Heart left ventricle (tissue), 16 donors: Measurements from ENCODE around the gene KCND3. TPM values are rescaled to one million over a fixed set of nuclear protein-coding genes. Genes with fewer than 3 reads are reported as not detected.

Experiments used
- ATAC-seq, 4 donors: fragments of 200-7000 bp; cut with Tn5 transposase; one replicate each; pipeline ENCODE4 v1.9.1; 2020 to 2022; ENCODE audit warnings: moderate library complexity in 4 of 4, mild to moderate bottlenecking in 3 of 4, moderate number of reproducible peaks in 1 of 4
- DNase-seq, 5 donors: peaks; one replicate each; pipeline ENCODE4 v3.0.0-alpha.2; 2020
- H3K27ac ChIP-seq, 12 donors: fragments of 200-600 bp; sonication (generic) in 4 of 12; one replicate each; pipeline versions ENCODE4 v1.5.0 to v1.8.0; 2016 to 2022; ENCODE audit warnings: mild to moderate bottlenecking in 2 of 12
- H3K27me3 ChIP-seq, 9 donors: fragments of 200-600 bp; sonication (generic) in 2 of 9; one replicate each; pipeline versions ENCODE4 v1.5.1 to v1.8.0; 2016 to 2022; ENCODE audit warnings: mild to moderate bottlenecking in 3 of 9
- H3K36me3 ChIP-seq, 9 donors: fragments of 200-600 bp; sonication (generic) in 2 of 9; one replicate each; pipeline versions ENCODE4 v1.5.0 to v1.8.0; 2018 to 2022; ENCODE audit warnings: mild to moderate bottlenecking in 2 of 9
- H3K4me1 ChIP-seq, 12 donors: fragments of 200-600 bp; sonication (generic) in 4 of 12; one replicate each; pipeline versions ENCODE4 v1.5.0 to v1.8.0; 2016 to 2022; ENCODE audit warnings: mild to moderate bottlenecking in 3 of 12
- H3K4me3 ChIP-seq, 12 donors: fragments of 200-600 bp; sonication (generic) in 4 of 12; one replicate each; pipeline versions ENCODE4 v1.5.0 to v1.8.0; 2017 to 2022; ENCODE audit warnings: mild to moderate bottlenecking in 9 of 12, moderate library complexity in 4 of 12
- H3K9me3 ChIP-seq, 12 donors: fragments of 200-600 bp; sonication (generic) in 4 of 12; one replicate each; pipeline versions ENCODE4 v1.5.0 to v1.8.0; 2016 to 2022; ENCODE audit warnings: mild to moderate bottlenecking in 1 of 12
- POLR2A ChIP-seq, 2 donors: fragments of 450-650 bp; IDR thresholded peaks; one replicate each; pipeline ENCODE4 v1.6.1; 2017; ENCODE audit warnings: antibody characterized with exemption in 2 of 2, mild to moderate bottlenecking in 2 of 2, moderate library complexity in 2 of 2
- WGBS, 4 donors: extraction: QIAGEN DNeasy Blood & Tissue Kit in 2 of 4; methylation state at CpG; one replicate each; pipeline versions ENCODE4 v1.1.5 to v1.1.7; 2013 to 2018; 5-methylcytosine and 5-hydroxymethylcytosine counted together
- intact Hi-C, 10 donors: fragments of 100-400 bp; cut with DNase I; formaldehyde crosslinking; loops; one replicate each; pipeline versions ENCODE4 v1.11.1 to v1.14.2; 2022
- polyA plus RNA-seq, 2 donors: library from polyadenylated mRNA; stranded (reverse); fragments of 200-250 nt; gene quantifications; one replicate each; pipeline ENCODE4 v1.2.3, GENCODE V29; 2013
- total RNA-seq, 9 donors: library from RNA; depleted of rRNA in 2 of 9; stranded (reverse); fragments of >200 nt in 2 of 9; fragmentation: NEBNext Ultra II Directional in 3 of 9; extraction: Animal tissue kit (Norgen Biotek cat#: 25700) in 3 of 9; gene quantifications; one replicate each; pipeline versions ENCODE4 v1.1.0 to v1.2.4, GENCODE V29; 2016 to 2023
- TF ChIP-seq, protein P1 (sequence below), 12 donors: fragments of 200-600 bp; sonication (generic) in 4 of 12; IDR thresholded peaks; one replicate each; pipeline versions ENCODE4 v1.5.0 to v1.8.0; 2018 to 2022; ENCODE audit warnings: antibody characterized with exemption in 12 of 12, mild to moderate bottlenecking in 5 of 12
- donor health status: ischemic (EF 13 %, LVEDD 7.1; RV severe dilation, severe dysfunction).
- donor health status: healthy with polysubstance abuse.
- donor health status: DM: no; HTN: yes; CAD: no.
- donor health status: DM: no; HTN: no; CAD: no.
- donor health status: ischemic (EF 25% LVEDD 6.9; RV normal size, moderate dysfunction).
- donor health status: ischemic (EF 25% LVEDD 5.7; RV mildly dilated, moderate dysfunction).
- donor health status: healthy.
- donor health status: DM: yes; HTN: yes; CAD: no.
- donor health status: ischemic (EF 35%, LVEDD 5.7; RV mildly dilated, moderate dysfunction).
- donor health status: nonischemic (EF 11% LVEDD 7.7; RV severe dilation, severe dysfunction).
- donor health status: DM: yes; HTN: yes; CAD: no.
- donor health status: PGD.
- donor health status: ischemic (EF 29% LVEDD 5.4; RV normal size, mild dysfunction).
- donor health status: nonischemic (EF 23%, LVEDD 6.1; RV moderate dilation, normal function).

KCND3 gene
- total and polyA plus RNA-seq, 11 donors = 7.2 to 23.0 (median 15.3) TPM

DNA sequence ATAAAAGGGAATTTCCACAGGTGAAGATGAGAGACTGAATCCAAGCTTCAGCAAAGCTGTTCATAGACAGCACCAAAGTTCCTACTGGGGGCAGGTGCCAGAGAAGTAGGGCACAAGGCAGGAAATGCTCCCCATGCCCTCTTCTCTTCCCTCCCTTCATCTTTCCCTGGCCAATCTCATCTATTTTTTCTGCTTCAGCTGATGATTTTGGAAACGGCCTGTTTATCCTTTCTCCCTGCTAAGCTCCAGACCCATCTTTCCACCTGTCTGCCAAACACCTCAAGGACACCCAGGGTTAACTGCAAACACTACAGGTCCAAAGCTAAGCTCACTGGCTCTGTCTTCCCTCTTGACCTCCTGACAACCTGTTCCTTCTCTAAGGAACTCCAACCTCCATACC, 18.1 kb downstream of the KCND3 start:
- WGBS, 4 donors = 31 to 71% (median 45%) methylated on average over 1 of the region's 1 CpG

DNA sequence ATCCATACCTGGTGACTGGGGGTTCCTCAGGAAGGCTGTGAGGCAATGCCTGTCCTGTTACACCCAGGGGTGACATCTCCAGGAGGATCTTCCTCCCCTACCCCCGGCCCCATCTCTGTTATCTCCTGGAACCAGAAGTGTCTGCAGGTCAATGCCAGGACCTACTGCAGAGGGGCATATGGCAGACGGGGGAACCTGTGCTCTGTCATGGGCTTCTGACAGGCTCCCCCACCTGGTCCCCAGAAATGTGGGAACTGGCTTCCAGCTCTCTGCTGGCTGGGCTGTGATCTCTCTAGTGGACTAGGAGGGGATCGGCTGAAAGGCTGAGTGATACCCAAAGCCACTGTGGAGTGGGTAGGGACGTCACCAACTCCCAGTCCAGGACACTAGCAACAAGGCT, 21.0 kb downstream of the KCND3 start:
- ATAC-seq = no peak
- 38 to 48% (median 44%) methylated on average over 4 of the region's 4 CpGs for WGBS, 4 donors
- Histone ChIP-seq H3K4me3 (no peak overlapping the region), H3K27ac (no peak overlapping the region), H3K4me1 (peaks cover 0 to 35% (median 7%) of the 10 kb centered on the region in 12 donors), H3K27me3 (no peaks in the 10 kb centered on the region), H3K9me3 (no peaks in the 10 kb centered on the region), H3K36me3 (no peaks in the 10 kb centered on the region)
- no peak for TF ChIP-seq POLR2A (IDR thresholded peaks at IDR 0.05)
- TF ChIP-seq, protein P1, sequence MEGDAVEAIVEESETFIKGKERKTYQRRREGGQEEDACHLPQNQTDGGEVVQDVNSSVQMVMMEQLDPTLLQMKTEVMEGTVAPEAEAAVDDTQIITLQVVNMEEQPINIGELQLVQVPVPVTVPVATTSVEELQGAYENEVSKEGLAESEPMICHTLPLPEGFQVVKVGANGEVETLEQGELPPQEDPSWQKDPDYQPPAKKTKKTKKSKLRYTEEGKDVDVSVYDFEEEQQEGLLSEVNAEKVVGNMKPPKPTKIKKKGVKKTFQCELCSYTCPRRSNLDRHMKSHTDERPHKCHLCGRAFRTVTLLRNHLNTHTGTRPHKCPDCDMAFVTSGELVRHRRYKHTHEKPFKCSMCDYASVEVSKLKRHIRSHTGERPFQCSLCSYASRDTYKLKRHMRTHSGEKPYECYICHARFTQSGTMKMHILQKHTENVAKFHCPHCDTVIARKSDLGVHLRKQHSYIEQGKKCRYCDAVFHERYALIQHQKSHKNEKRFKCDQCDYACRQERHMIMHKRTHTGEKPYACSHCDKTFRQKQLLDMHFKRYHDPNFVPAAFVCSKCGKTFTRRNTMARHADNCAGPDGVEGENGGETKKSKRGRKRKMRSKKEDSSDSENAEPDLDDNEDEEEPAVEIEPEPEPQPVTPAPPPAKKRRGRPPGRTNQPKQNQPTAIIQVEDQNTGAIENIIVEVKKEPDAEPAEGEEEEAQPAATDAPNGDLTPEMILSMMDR (IDR thresholded peaks at IDR 0.05) = no peak
- DNase-seq = no peak
- intact Hi-C loops = no loop called here

More for the DNA sequence above, 18.1 kb downstream of the KCND3 start:
- TF ChIP-seq, protein P1 (IDR thresholded peaks at IDR 0.05) = no peak
- no peak for TF ChIP-seq POLR2A (IDR thresholded peaks at IDR 0.05)
- H3K4me1 ChIP-seq = peaks cover 0 to 22% (median 4%) of the 10 kb centered on the region in 12 donors
- ATAC-seq (no peak), DNase-seq (no peak)
- H3K36me3 ChIP-seq = peaks cover 0 to 3% (median 0%) of the 10 kb centered on the region in 9 donors
- H3K9me3 ChIP-seq = no peaks in the 10 kb centered on the region
- intact Hi-C loops = no loop called here
- no peak overlapping the region for H3K4me3 ChIP-seq
- H3K27ac ChIP-seq = no peak overlapping the region
- peaks cover 0 to 4% (median 0%) of the 10 kb centered on the region in 9 donors for H3K27me3 ChIP-seq

DNA sequence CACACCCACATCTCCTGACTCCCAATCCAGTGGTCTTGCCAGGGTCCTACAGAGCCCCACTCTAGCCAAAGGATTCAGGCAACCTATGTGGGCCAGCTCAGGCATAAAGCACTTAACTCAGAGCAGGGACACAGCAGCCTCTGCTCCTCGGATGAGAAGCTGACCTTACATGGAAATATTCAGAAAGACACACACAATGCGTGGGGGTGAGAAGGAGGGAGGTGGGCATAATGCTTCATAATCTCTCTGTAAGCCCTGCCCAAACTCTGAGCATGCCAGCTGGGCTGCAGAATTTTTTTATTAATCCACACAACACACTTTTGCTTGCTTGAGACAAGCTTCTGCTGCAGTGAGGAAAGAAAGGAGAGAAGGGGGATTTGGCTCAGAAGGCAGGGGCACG, 21.6 kb downstream of the KCND3 start:
- ATAC-seq = no peak
- H3K27ac ChIP-seq = peak overlapping the region in 1 of 12 donors; percentile 24
- no peaks in the 10 kb centered on the region for H3K36me3 ChIP-seq
- DNase-seq = no peak
- intact Hi-C loops = no loop called here
- H3K4me3 ChIP-seq = no peak overlapping the region
- TF ChIP-seq POLR2A (IDR thresholded peaks at IDR 0.05) = no peak
- TF ChIP-seq, protein P1 (IDR thresholded peaks at IDR 0.05) = no peak
- peaks cover 0 to 33% (median 2%) of the 10 kb centered on the region in 12 donors for H3K4me1 ChIP-seq
- H3K9me3 ChIP-seq = no peaks in the 10 kb centered on the region
- no peaks in the 10 kb centered on the region for H3K27me3 ChIP-seq
- 59 to 72% (median 65%) methylated on average over 3 of the region's 3 CpGs for WGBS, 4 donors

DNA sequence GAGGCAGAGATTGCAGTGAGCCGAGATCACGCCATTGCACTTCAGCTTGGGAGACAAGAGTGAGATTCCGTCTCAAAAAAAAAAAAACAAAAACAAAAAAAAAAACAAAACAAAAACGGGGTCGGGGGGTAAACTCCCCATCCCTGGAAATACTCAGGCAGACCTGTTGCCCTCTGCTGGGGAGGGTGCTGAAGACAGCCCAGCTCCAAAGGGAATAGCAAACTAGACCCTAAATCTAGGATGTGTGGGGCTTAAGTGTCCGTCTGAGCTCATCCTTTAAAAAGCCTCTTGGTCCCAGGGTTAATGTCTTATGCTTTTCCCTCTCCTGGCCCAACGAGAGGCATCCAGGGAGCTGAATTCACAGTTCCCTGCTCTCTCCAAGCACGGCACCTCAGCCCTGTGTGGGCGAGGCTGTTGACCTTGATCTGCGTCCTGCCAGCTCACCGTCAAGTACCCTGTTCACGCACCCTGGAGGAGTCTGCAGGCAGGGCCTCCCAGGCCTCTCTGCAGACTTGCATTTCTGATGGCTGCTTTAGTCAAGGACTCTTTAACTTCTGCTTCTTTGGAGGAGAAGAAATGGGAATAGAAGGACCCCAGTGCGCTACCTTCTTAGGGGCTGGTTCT, 22.3 kb downstream of the KCND3 start:
- peak in 3 of 4 donors; percentile 53 to 85 (median 83) for ATAC-seq
- Histone ChIP-seq H3K36me3 (no peaks in the 10 kb centered on the region), H3K27me3 (no peaks in the 10 kb centered on the region), H3K4me1 (peaks cover 0 to 32% (median 2%) of the 10 kb centered on the region in 12 donors), H3K9me3 (no peaks in the 10 kb centered on the region), H3K4me3 (no peak overlapping the region), H3K27ac (peak overlapping the region in 1 of 12 donors; percentile 24)
- DNase-seq = peak in 1 of 5 donors; percentile 59
- 48 to 60% (median 55%) methylated on average over 13 of the region's 13 CpGs for WGBS, 4 donors
- intact Hi-C loops = no loop called here
- no peak for TF ChIP-seq POLR2A (IDR thresholded peaks at IDR 0.05)
- TF ChIP-seq, protein P1 (IDR thresholded peaks at IDR 0.05) = no peak
